ENCODE data around the gene RTKN. TPM values are rescaled to one million over a fixed set of nuclear protein-coding genes. Genes with fewer than 3 reads are reported as not detected.
"Not testable (repeated sequence)": the region's sequence is repeated elsewhere in the genome, so short reads cannot be mapped to it uniquely, and the experiment has no call there.

RTKN gene
- total RNA-seq, 2 experiments from 2014 or later = 0.20 to 0.27 TPM

DNA sequence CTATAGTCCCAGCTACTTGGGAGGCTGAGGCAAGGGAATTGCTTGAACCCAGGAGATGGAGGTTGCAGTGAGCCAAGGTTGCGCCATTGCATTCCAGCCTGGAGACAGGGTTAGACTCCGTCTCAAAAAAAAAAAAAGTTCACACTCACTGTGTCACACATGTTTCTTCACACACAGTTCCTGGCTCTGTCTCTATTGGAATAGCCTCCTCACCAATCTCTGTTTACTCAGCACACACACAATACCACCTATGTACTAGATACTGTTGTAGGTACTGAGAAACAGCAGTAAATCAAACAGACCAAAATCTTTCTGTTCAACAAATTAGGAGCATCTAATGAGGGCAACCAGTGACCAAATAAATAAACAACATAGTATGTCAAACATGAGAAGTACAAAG, 44.4 kb upstream of the RTKN start:
- Mint-ChIP-seq H3K4me1 (ENCODE audit: low read depth) (peaks cover 17% of the 10 kb centered on the region), H3K9me3 (no peaks in the 10 kb centered on the region), H3K27ac (no peak overlapping the region), H3K27me3 (no peaks in the 10 kb centered on the region), H3K4me3 (no peak overlapping the region), H3K36me3 (ENCODE audit: low read depth) (peaks cover 62% of the 10 kb centered on the region)
- H3K4me1 ChIP-seq (ENCODE audit: insufficient read depth, low read length) = peaks cover 24% of the 10 kb centered on the region
- intact Hi-C loops (cut with DNase I, micrococcal nuclease) = no loop called here
- no peaks in the 10 kb centered on the region for H3K27me3 ChIP-seq (ENCODE audit: control insufficient read depth in 1 of 2, insufficient read depth in 2 of 2, low read length in 2 of 2)
- CTCF ChIA-PET = no interaction called here
- no peak overlapping the region for H3K27ac ChIP-seq (ENCODE audit: low read depth in 1 of 2, low read length in 2 of 2)
- no peaks in the 10 kb centered on the region for H3K9me3 ChIP-seq (ENCODE audit: control insufficient read depth in 1 of 2, insufficient read depth in 1 of 2, low read length in 2 of 2)
- POLR2A ChIA-PET = no interaction called here
- TF ChIP-seq, protein P1, sequence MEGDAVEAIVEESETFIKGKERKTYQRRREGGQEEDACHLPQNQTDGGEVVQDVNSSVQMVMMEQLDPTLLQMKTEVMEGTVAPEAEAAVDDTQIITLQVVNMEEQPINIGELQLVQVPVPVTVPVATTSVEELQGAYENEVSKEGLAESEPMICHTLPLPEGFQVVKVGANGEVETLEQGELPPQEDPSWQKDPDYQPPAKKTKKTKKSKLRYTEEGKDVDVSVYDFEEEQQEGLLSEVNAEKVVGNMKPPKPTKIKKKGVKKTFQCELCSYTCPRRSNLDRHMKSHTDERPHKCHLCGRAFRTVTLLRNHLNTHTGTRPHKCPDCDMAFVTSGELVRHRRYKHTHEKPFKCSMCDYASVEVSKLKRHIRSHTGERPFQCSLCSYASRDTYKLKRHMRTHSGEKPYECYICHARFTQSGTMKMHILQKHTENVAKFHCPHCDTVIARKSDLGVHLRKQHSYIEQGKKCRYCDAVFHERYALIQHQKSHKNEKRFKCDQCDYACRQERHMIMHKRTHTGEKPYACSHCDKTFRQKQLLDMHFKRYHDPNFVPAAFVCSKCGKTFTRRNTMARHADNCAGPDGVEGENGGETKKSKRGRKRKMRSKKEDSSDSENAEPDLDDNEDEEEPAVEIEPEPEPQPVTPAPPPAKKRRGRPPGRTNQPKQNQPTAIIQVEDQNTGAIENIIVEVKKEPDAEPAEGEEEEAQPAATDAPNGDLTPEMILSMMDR (IDR thresholded peaks at IDR 0.05) = no peak
- peaks cover 40% of the 10 kb centered on the region for H3K36me3 ChIP-seq (ENCODE audit: insufficient read depth, low read length)
- ATAC-seq (ENCODE audit: poor library complexity) (no peak), DNase-seq (no peak)
- H3K4me3 ChIP-seq (ENCODE audit: low read length) = no peak overlapping the region

DNA sequence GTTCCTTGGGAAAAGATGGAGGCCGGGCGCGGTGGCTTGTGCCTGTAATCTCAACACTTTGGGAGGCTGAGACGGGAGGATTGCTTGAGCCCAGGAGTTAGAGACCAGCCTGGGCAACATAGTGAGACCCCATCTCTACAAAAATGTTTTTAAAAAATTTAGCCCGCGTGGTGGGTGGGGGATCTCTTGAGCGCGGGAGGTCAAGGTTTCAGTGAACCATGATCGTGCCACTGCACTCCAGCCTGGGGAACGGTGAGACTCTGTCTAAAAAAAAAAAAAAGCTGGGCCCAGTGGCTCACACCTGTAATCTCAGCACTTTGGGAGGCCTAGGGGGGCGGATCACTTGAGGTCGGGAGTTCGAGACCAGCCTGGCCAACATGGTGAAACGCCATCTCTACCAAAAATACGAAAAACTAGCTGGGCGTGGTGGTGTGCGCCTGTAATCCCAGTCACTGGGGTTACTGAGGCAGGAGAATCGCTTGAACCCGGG, 42.0 kb upstream of the RTKN start:
- Histone ChIP-seq H3K4me3 (ENCODE audit: low read length) (peak overlapping the region; percentile 77), H3K27ac (ENCODE audit: low read depth in 1 of 2, low read length in 2 of 2) (peak overlapping the region in 1 of 2 donors; percentile 94), H3K4me1 (ENCODE audit: insufficient read depth, low read length) (peaks cover 31% of the 10 kb centered on the region), H3K36me3 (ENCODE audit: insufficient read depth, low read length) (peaks cover 28% of the 10 kb centered on the region)
- Mint-ChIP-seq H3K4me1 (ENCODE audit: low read depth) (peaks cover 26% of the 10 kb centered on the region), H3K27ac (peak overlapping the region; percentile 97), H3K36me3 (ENCODE audit: low read depth) (peaks cover 56% of the 10 kb centered on the region), H3K4me3 (peak overlapping the region; percentile 99)
- CTCF ChIA-PET = interaction anchor here (0.6 to 4.6 kb wide), 20 partner anchors 9 to 1250 kb away, joined by 3 to 61 read pairs (median 6); partner anchors contain the start of genes AUP1, C2orf81, CCT7 and HTRA2
- intact Hi-C loops (cut with DNase I, micrococcal nuclease) = loop anchor here (1.0 to 5.0 kb wide), 8 partner anchors 11 to 394 kb away; partner anchors contain the start of genes AUP1 (in 1 of the 2), C2orf81 (in 1 of the 2), HTRA2 (in 1 of the 2) and INO80B (in 1 of the 2)
- H3K9me3 ChIP-seq (ENCODE audit: control insufficient read depth in 1 of 2, insufficient read depth in 1 of 2, low read length in 2 of 2); H3K27me3 ChIP-seq (ENCODE audit: control insufficient read depth in 1 of 2, insufficient read depth in 2 of 2, low read length in 2 of 2); H3K27me3 Mint-ChIP-seq; DNase-seq; ATAC-seq (ENCODE audit: poor library complexity); H3K9me3 Mint-ChIP-seq: not testable (repeated sequence)
- POLR2A ChIA-PET = interaction anchor here (0.8 to 6.9 kb wide), 13 partner anchors 11 to 106 kb away, joined by 5 to 169 read pairs (median 16); partner anchors contain the start of genes AUP1, C2orf81, DQX1 and HTRA2

DNA sequence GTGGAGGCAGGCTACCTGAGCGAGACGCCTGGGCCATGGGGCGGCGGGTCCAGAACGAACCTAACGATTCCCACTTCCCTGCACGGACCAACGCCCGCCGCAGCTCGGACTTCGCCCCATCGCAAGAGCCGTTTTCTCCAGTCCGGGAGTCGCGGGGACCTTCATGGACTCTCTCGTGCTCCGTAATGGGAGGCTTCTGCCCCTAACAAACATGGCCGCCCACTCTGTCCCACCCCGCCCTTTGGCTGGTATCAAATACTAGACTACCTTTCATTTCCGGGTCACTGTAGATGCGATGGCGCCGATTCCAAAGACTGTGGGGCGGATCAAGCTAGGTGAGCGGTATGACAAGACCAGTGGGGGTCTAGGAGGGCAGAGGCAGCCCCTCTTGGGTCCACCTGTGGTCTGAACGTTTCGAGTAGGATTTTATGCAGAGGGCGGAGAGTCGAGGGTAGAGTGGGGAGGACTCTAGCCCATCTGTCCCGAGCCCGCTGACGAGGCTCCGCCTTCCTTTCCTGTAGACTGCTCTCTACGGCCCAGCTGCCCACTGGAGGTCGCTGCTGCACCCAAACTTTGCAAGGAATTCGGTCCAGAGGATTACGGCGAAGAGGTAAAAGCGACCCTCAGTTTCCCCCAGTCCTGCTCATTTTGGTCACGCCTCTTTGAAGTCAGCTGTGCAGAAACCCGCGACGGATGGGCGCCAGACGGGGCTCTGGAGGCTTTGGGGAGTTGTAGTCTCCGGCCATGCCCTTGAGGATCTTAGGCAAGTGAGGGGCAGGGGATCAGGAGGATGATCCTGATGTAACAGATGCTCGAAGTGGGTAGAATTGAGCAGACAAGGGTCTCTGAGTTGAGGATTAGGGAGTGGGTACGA, 41.3 kb upstream of the RTKN start, which contains the start of the genes CCDC142 and TTC31:
Gene CCDC142, minus strand, starts transcription at position 198 of the 874 bp plus-strand sequence. Its CDS starts 161 bp downstream, at position 37.
Gene TTC31, plus strand, starts transcription at position 281 of the 874 bp plus-strand sequence. Its CDS starts 15 bp downstream, at position 296.
- peak; percentile 87 to 96 (median 91) for DNase-seq
- TF ChIP-seq, protein P1 (IDR thresholded peaks at IDR 0.05) = peak; percentile 85
- Mint-ChIP-seq H3K9me3 (no peaks in the 10 kb centered on the region), H3K27me3 (no peaks in the 10 kb centered on the region), H3K4me1 (ENCODE audit: low read depth) (peaks cover 26% of the 10 kb centered on the region), H3K27ac (peak within 1 kb of the TSS; percentile 97), H3K4me3 (peak within 1 kb of the TSS; percentile 99), H3K36me3 (ENCODE audit: low read depth) (peaks cover 54% of the 10 kb centered on the region)
- Histone ChIP-seq H3K4me3 (ENCODE audit: low read length) (peak within 1 kb of the TSS; percentile 77), H3K4me1 (ENCODE audit: insufficient read depth, low read length) (peaks cover 31% of the 10 kb centered on the region), H3K36me3 (ENCODE audit: insufficient read depth, low read length) (peaks cover 24% of the 10 kb centered on the region), H3K27me3 (ENCODE audit: control insufficient read depth in 1 of 2, insufficient read depth in 2 of 2, low read length in 2 of 2) (no peaks in the 10 kb centered on the region), H3K27ac (ENCODE audit: low read depth in 1 of 2, low read length in 2 of 2) (peak within 1 kb of the TSS; percentile 93 to 94), H3K9me3 (ENCODE audit: control insufficient read depth in 1 of 2, insufficient read depth in 1 of 2, low read length in 2 of 2) (no peaks in the 10 kb centered on the region)
- ChIA-PET CTCF (interaction anchor here (0.6 to 4.6 kb wide), 21 partner anchors 8 to 1249 kb away, joined by 3 to 61 read pairs (median 5); partner anchors contain the start of genes AUP1, C2orf81, CCT7 and HTRA2), POLR2A (interaction anchor here (0.7 to 6.9 kb wide), 20 partner anchors 11 to 654 kb away, joined by 3 to 169 read pairs (median 8); partner anchors contain the start of genes AUP1, C2orf81, DQX1 and HTRA2)
- intact Hi-C loops (cut with DNase I, micrococcal nuclease) = loop anchor here (1.0 to 5.0 kb wide), 9 partner anchors 11 to 394 kb away; partner anchors contain the start of genes INO80B (in 2 of the 2), MRPL53 (in 2 of the 2), AUP1 (in 1 of the 2) and C2orf81 (in 1 of the 2)
- peak; percentile 94 for ATAC-seq (ENCODE audit: poor library complexity)

Data from CD4-positive, alpha-beta T cell (primary cell).